HG03571 (cell line): ENCODE results near the gene BAIAP2.

Experiments
- ATAC-seq: cut with Tn5 transposase; IDR thresholded peaks from one replicate; pipeline ENCODE4 v1.9.1; 2021; ENCODE audit not compliant: unreplicated experiment

Gene BAIAP2

DNA sequence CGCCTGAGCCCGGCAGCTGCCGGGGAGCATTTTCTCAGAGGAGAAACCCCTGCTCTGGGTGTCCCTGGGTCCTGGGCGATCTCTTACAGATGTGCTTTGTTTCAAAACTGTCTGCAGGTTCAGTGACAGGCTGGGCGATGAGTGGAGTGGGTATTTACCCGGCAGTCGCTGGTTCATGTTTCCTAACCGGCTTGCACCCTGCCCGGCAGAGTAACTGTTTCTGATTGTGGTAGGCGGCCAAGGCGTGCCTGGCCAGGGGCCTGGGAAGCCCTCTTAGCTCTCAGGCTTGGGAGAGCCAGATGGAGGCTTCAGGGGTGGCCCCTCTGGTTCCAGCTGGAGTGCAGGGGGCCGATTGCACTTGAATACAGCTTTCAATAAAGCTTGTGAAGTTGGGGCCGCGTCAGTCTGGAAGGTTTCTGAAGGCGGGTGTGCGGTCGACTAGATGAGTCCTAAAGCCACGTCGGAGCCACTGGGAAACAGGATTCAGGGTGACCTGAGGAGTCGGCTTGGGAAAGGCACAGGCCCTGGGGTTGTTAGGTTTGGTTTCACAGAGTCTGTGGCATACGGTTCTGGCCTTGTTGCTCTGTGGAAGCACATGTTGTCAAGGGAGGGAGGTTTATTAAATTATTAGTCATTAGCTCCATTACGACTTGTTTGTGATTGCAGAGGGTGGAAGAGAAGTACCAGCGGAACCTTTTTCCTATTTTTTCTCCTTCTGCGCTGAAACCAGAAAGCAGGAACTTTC is 1.4 kb downstream of the BAIAP2 start:
- ATAC-seq = no peak

DNA sequence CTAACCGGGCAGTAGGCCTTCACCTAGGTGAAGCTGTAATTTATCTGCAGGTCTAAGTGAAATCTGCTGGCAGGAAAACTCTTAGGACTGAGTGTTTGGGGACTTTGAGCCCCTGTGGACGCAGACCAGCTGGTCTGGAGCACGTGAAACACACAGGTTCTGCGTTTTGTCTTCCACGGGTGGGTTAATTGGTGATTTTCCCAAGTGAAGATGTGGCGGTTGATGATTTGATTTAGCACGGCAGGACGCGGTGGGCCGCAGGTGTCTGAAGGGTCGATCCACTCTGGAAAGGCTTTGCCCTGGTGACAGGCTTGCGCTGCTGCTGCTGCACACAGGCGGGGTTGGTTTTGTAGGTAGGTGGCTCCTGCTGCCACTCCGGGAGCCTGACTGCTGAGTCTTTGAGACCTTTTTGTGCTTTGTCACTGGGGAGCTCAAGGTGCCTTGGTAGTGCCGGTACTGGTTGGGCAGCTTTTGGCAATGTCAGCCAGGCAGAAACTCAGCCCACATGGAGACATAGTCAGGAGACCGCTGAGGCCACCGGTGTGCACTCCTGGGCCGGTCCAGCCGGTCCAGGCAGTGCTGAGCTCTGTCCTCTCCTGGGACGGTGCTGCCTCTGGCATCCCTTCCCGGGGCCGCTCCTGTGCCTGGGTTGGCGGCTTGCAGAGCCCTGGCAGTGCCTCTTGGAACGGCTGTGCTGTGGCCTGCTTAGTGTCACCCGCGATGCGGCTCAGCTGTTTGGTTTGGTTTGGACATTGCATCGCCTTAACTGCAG is 2.3 kb downstream of the BAIAP2 start:
- ATAC-seq = no peak

DNA sequence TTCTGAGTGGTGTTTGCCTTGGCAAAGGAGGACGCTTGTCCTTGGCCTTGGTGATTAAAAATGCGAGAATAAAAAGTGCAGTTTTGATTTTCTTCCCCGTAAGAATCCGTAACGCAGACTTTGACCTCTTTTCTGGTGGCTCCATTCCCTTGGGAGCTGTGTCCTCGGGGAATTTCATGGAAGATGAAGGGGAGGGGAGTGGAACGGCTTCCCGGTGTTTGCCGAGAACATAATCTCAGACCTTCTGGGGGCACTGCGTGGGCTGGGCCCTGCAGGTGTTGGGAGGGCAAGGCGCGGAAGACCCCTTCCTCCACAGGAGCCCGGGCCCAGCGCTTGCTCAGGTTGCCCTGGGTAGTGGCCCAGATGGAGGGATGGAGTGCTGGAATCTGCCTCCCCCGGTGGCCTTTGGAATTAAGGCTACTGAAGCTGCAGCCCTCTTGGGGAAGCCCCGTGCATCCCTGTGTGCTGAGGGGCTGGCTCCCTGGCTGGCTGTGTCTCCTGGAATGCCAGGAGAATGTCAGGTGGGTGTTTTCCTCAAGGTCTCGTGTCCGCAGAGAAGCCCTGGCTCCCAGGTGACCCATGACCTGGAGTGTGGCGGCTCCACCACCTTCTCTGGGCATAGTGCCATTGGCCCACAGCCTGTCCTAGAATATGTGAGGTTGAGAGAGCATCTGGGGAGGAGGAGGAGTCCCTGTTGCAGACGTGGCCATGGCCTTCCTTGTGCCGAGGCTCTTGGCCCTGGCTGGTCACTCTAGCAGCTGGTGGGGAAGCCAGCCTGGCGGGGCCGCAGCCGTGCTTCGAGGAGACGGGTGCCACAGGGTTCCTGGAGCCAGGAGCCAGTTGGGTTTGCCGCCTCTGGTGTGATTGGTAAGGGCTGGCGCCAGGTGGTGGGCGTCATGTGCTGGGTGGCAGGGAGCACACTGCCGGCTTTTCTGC is 3.1 kb downstream of the BAIAP2 start:
- no peak for ATAC-seq

DNA sequence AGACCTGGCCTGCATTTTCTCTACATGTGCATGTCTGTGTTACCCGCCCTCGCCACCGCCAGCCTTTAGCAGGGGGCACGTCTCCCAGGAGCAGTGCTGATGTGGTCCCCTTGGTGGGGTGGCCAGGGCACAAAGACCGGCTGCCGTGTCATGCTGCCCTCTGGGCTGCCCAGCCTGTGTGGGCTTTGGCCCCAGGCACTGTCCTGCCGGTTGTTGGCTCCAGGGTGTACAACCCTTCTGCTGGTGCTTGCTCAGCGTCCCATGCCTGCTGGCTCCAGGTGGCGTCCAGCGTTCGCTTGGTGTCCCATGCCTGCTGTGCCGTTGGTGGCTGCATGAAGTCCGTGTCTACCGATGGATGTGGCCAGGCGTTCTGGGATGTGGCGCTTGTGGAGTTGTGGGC is 4.1 kb downstream of the BAIAP2 start:
- no peak for ATAC-seq

DNA sequence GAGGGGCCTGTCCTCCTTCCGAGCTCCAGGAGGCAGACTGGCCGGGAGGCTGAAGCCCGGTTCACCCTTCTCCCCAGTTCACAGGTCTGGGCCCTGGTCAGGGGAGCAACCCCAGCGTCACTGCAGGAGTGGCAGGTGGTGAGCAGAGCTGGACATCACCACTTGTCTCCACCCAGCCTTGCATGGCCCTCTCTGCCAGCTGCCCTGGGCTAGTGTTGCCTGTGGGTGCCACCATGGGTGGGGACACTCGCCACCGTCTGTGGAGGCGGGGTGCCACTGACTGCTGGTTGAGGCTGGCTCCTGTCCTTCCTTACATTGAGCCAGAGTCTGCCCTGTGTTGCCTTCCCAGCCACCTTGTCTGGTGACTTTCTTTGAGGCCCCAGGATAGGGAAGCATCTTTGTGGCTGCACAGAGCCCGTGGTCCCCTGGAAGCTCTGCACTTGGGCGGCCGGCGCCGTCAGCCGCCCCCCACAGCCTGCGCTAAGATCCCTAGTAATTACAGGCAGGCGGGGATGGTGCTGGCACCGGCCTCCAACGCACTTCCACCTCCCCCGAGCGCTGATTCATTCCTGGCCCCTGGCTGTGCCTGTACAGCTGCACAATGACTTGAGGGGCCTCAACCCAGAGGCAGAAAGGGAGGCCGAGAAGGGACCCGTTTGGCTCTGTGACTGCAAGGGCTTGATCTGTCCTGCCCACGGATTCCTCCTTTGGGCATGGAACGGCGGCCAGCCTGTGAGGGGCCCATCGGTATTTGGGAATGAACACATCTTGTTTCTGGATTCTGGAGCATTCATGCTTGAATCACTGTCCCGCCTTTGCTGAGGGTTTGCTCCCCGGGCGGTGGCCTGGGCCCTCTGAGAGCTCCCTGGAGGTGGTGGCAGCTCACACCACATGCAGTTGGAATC is 5.2 kb downstream of the BAIAP2 start:
- ATAC-seq = no peak

DNA sequence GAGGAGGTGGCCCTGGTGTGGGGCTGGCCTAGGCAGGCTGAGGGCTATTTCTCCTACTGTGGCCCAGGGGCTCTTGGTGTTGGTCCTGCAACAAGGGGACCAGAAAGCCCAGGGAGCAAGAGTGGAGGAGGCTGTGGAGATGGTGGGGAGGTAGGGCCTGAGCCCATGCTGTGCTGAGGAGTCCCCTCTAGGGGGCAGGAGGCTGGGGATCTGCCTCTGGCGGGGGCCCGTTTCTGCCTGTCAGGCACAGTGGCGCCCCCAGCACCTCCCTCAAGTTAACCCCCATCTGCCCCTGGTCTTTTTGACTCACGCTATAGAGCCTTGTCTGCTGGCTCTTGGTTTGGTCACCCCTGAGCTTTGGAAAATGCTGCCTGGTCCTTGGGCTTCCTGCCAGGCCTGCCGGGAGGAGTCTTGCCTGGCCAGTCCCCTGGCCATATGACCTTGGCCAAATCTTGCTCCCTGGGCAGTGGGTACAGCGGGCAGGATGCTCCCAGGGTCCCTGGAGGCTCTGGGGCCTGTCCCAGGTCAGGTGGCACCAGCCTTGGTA is 5.9 kb downstream of the BAIAP2 start:
- no peak for ATAC-seq

DNA sequence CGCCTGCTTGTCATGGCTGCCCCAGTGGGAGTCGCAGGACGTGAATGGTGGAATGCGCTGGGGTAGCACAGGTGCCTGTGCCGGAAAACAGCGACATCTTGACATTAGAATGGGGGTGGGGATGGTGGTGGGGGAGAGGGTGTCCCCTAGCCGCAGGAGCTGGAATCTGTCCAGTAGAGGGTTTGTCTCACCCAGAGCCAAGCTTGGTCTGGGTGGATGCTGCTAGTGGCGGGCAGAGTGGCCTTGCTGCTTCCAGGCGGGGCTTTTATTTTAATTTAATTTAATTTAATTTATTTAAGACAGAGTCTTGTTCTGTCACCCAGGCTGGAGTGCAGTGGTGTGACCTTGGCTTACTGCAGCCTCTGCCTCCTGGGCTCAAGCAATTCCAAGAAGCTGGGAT is 7.7 kb downstream of the BAIAP2 start:
- ATAC-seq = no peak

DNA sequence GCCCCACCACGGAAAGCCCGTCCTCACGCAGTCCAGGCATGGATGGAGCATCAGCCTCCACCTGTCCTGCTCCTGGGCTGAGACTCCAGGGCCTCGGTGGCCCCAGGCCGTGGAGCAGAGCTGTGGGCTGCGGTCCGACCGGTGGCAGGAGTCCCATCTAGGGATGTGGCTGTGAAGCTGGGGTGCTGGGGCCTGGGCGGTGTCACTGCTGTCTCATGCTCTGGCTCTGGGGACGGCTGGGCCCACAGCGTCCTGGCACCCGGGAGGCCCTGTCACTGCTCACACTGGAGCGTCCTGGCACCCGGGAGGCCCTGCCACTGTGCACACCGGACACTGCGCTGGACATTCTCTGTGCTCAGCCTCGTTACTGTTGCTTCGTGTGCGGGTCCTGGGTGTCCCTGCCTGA is 8.4 kb downstream of the BAIAP2 start:
- ATAC-seq = no peak

DNA sequence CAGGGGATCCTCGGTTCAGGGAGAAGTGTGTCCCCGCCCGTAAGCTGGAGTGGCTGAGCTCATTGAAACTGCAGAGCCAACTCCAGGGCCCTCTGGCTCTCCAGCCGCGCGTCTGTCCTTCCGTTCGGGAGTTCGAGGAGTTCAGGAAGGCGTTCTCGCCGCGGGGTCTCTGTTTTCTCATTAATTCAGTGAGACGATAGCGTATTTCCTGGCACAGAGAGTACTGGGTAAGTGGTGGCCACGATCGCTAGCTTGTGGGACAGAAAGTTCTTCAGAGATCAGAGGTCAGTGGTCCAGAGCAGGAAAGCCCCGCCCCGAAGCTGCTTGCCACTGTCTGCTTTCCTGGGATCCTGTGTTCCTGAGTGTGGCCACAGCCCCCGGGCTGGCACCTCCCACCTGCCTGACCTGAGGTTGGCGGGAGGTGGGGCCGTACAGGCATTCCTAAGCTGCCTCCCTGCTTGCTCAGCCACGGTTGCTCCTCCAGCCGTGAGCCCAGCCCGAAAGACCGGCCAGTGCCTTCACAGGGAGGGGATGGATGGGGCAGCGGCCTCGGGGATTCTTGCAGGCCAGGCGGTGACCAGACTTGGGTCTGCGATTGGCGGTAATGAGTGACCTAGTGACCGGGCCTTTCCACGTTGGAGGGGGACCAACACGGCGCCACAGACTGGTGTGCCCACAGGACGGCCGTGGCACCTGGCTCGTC is 8.9 kb downstream of the BAIAP2 start:
- ATAC-seq = no peak

DNA sequence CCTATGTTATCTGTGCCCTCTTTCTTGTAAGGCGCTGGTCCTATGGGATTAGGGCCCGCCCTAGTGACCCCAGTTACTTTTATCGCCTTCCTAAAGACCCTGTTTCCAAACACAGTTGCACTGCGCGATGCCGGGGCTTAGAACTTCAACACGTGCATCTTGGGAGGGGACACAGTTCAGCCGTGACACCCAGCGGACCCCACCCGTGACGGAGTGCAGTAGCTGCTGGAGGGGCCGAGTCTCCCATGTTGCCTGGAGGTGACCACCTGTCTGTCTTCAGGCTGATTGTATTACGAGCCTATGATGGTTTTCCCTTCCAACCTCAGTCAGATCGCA is 9.4 kb downstream of the BAIAP2 start:
- ATAC-seq = no peak

DNA sequence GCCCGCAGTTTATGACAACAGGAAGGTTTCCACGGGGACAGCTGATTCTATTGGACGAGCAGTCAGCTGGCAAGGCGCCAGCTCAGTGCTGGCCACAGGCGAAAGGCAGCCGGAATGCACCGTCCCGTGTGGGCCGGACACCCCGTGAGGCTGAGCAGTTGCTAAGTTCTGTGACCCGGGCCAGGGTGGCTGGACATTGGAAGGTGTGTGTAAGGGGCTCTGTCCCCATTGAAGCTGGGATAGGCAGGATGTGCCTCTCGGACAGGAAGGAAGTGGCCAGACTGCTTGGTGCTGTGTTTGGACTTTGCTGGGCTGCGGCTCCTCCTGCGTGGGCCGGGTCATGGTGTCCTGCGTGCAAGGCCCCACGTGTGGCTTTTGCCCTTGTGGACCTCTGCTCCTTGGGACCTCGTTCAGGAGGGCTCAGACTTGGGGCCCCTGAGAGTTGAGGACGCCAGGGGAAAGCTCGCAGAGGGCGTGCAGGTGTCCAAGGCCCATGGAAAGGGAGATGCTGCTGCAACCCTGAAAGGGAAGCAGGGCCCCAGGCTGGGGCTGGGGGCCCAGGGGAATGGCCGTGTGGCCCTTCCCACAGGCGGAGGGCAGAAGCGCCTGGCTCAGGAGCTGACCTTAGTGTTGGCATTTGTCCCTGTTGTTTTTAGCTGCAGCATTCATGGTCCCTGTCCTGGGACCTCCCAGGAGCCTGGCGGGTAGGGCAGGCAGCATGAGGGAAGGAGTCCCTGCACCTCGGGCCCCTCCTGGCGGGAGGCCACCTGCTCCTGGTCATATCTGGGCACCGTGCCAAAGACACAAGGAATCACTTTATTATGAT is 10.0 kb downstream of the BAIAP2 start:
- ATAC-seq = no peak

DNA sequence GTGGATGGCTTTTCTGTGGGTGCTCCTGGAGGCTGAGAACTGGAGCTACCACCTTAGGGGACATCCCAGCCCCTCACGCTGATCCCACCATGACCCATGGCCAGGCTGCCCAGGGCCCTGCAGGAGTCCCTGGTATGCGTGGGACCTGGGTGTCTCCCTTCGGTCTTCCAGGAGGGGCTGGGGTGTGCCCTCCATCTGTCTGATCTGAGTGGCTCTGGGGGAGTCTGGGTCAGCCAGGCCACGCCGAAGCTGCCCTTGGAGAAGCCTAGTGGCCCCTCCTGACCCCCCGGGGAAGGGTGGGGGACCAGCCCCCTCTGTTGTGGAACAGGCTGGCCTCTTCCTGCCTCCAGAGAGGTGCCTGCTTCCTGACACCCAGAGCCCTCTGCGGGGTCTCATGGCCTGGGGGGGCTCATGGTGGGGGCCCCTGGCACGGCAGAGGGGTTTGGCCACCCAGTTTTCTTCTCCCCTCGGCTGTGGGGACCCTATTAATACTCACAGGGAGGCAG is 10.7 kb downstream of the BAIAP2 start:
- no peak for ATAC-seq

DNA sequence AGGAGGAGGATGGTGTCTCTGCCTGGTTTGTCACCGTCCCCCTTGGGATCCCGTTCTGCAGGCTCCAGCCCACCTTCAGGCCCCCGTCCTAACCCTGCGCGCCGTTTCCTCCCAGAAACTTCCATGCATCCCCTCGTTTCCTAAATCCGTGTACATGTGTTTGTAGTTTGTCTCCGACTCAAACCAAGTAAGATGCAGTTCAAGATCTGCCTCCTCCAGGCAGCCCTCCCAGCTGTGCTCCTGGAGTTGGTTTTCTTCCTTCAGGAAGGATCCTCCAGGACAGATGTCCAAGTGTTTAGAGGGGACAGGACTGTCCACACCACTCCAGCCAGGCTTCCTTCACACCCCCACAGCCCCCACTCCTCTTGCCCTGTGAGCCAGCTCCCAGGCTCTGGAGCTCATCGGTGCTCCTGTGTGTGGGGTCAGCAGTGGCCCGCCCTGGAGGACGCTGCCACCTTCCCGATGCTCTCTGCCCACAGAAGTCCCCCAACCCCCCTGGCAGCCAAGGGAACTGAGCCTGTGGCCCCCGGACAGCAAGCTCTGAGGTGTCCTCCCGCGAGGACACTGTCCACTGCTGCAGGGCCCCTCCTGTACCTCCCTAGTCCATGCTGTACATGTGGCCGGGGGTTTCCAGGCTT is 11.3 kb downstream of the BAIAP2 start:
- no peak for ATAC-seq

DNA sequence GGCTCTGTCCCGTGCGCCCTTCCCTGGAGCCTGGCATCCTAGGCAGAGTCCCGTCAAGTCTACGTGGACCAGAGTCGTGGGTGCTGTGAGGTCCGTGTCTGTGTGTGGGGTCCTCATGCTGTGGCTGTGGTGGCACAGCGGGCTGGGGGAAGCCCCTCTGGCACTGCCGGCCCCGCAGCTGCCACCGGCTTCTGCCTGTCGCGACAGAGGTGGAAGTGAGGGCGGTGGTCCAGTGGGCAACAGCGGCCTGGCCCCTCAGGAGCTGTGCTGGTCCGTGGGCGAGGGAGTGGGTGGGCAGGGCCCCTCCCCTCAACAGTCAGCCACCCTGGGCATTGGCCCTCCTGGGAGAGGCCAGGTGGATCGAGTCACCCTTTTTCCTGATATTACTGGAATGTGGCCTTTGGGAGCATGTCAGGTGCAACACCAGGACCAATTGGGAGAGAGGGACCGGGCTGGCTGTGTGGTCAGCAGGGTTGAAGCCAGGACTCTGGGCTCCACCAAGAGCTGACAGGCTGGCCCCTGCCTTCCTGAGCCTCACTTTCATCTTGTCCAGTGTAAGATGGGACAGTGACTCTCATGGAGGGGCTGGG is 11.9 kb downstream of the BAIAP2 start:
- no peak for ATAC-seq

DNA sequence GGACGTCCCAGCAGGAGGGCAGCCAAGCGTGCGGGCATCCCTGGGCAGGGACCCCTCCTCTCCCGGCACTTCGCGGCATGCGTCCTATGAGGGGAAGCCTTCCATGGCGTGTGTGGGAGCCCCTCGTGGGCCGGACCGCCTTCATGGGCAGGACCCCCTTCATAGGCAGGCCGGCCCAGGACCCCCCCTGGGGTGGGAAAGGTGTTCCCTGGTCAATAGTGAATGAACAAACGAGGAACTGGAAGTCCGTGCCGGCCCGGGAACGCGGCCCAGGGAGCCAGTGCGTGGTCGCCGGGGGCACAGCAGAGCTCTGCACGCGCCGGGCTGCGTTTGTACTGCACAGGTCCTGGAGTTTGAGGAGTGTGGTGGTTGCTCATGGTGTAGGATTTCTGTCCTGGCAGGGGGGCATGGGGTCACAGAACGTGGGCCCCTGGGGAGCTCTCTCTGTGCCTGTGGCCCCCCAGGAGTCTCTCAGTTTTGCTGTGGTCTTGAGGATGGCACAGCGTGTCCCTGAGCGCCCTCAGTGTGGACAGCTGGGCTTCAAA is 13.9 kb downstream of the BAIAP2 start:
- no peak for ATAC-seq

DNA sequence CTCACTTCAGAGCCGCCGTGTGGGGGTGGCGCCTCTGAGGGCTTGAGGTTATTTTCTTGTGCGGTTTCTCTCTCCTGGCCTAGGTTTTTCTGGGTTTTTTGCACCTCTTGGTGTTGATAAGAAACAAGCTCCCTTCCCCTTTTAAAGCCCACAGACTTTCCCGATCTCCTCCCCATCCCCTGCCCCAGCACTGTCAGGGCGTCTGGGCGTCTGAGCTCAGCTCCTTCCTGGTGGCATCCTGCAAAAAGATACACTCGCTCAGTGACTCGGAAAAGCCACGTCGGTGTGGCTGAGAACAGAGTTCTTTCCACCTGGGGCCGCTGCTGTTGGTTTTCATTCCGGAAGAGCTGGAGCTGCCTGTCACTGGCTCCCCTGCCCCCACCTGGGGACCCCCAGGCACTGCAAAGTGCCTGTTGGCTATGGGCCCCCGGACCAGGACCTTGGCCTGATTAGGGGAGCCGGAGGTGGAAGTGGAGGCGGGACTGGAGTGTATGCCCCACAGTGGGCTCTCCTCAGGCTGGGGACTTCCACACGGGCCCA is 14.5 kb downstream of the BAIAP2 start:
- ATAC-seq = no peak

DNA sequence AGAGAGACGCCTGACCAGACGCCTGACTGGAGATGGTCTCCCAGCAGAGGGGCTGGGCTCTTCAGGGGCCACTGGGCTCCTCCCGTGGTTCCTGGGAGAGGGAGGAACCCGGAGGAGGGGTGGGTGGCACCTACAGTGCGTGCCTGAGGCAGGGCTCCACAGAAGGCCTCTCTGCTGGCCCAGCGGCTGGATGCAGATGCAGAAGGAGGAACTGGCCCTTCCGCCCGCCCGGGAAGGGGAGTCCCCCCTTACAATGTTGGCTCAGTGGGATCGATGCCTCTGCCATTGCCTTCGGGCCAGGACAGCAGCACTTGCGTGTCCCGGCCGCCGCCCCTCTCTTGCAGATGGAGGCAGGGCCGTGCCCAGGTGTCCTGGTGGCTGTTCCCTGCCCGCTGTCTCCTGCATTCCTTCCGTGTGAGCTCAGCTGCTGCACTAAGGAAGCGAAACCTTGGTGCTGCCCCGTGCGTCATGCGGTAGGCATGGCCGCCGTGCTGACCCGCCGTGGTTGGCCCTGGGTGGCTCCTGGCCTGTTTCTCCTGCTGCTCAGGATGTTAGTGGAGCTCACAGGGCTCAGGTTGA is 15.1 kb downstream of the BAIAP2 start:
- no peak for ATAC-seq
